Upper lobe of right lung (tissue), 1 donor: ENCODE results near the gene WDR1. TPM values are rescaled to one million over a fixed set of nuclear protein-coding genes. Genes with fewer than 3 reads are reported as not detected.

Experiments used
- ATAC-seq: fragments of 200-7000 bp; cut with Tn5 transposase; one replicate; pipeline ENCODE4 v1.9.1; 2020; ENCODE audit warnings: mild to moderate bottlenecking, moderate library complexity
- DNase-seq: peaks from one replicate; pipeline ENCODE4 v3.0.0-alpha.2; 2020
- H3K27ac ChIP-seq: fragments of 200-600 bp; one replicate; pipeline ENCODE4 v1.8.0; 2022
- H3K27me3 ChIP-seq: fragments of 200-600 bp; one replicate; pipeline ENCODE4 v1.8.0; 2022; ENCODE audit warnings: mild to moderate bottlenecking
- H3K36me3 ChIP-seq: fragments of 200-600 bp; one replicate; pipeline ENCODE4 v1.8.0; 2022
- H3K4me1 ChIP-seq: fragments of 200-600 bp; one replicate; pipeline ENCODE4 v1.8.0; 2022
- H3K4me3 ChIP-seq: fragments of 200-600 bp; one replicate; pipeline ENCODE4 v1.8.0; 2022; ENCODE audit warnings: mild to moderate bottlenecking
- H3K9me3 ChIP-seq: fragments of 200-600 bp; one replicate; pipeline ENCODE4 v1.8.0; 2022
- CTCF ChIP-seq: fragments of 200-600 bp; IDR thresholded peaks from one replicate; pipeline ENCODE4 v1.8.0; 2022; ENCODE audit warnings: antibody characterized with exemption
- intact Hi-C: fragments of 100-400 bp; cut with DNase I; formaldehyde crosslinking; loops from one replicate; pipeline ENCODE4 v1.11.0; 2022
- total RNA-seq: library from RNA; stranded (reverse); fragmentation: NEBNext Ultra II Directional; extraction: Animal tissue kit (Norgen Biotek cat#: 25700); gene quantifications from one replicate; pipeline ENCODE4 v1.2.1, GENCODE V29; 2021
- donor health status: DM: no; HTN: yes; CAD: no; lungs with severe emphysema.

Gene WDR1
- total RNA-seq, 1 donor from 2014 or later, result 234 TPM

- peak; percentile 67 for DNase-seq
- Histone ChIP-seq H3K27me3 (no peaks in the 10 kb centered on the region), H3K27ac (peak overlapping the region; percentile 72), H3K9me3 (no peaks in the 10 kb centered on the region), H3K36me3 (peaks cover 100% of the 10 kb centered on the region), H3K4me3 (no peak overlapping the region), H3K4me1 (peaks cover 11% of the 10 kb centered on the region)
- peak; percentile 78 for ATAC-seq
- no peak for TF ChIP-seq CTCF
- intact Hi-C loops, result no loop called here
Measured at GRCh38 chr4:10077483-10078335, 38.9 kb downstream of the WDR1 start.

DNA sequence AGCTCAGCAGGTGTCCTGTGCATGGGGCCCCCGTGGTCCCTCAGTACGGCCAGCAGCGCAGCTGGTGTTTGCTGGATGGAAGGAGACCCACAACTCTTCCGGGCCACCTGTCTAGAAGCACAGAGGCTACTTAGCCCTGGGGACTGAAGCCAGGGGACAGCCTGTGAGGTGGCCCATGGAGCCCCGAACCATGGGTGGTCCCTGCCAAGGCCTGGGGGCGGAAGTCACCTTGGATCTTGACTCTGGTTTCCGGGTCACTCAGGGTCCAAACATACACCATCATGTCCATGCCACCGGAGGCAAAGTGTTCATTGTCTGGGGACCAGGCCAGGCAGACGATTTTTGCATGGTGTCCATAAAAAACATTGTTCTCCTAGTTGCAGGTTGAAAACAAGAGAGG lies 39.5 kb downstream of the WDR1 start:
- intact Hi-C loops, result no loop called here
- TF ChIP-seq CTCF, result no peak
- Histone ChIP-seq H3K4me3 (no peak overlapping the region), H3K9me3 (no peaks in the 10 kb centered on the region), H3K27ac (no peak overlapping the region), H3K36me3 (peaks cover 95% of the 10 kb centered on the region), H3K27me3 (no peaks in the 10 kb centered on the region), H3K4me1 (peaks cover 11% of the 10 kb centered on the region)
- DNase-seq (peak; percentile 51), ATAC-seq (no peak)

DNA sequence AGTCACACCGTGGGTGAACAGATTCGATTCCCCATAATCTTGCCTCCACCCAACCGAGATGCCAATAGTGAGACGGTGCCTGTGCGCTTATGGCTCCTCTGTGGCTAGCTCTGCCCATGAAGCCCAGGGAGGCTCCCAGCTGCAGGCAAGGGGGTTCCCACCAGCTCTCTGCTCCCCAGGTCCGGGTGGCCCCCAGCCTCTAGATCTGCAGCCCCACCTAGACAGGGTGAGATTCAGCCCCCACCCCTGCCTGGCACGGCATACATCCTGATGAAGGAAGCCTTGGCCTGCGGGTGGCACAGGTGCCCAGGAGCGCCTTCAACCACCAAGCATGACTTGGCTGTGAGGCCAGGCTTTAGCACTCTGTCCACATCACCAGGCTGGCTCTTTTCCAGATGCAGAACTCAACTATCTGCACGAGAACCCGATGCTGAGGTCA lies 40.6 kb downstream of the WDR1 start:
- intact Hi-C loops, result no loop called here
- no peak overlapping the region for H3K4me3 ChIP-seq
- peaks cover 84% of the 10 kb centered on the region for H3K36me3 ChIP-seq
- peak; percentile 63 for DNase-seq
- H3K27ac ChIP-seq, result no peak overlapping the region
- no peaks in the 10 kb centered on the region for H3K9me3 ChIP-seq
- no peaks in the 10 kb centered on the region for H3K27me3 ChIP-seq
- H3K4me1 ChIP-seq, result peaks cover 11% of the 10 kb centered on the region
- ATAC-seq, result no peak
- TF ChIP-seq CTCF, result no peak

GRCh38 chr4:10075158-10075863 lies 41.3 kb downstream of the WDR1 start:
- intact Hi-C loops, result no loop called here
- ATAC-seq (no peak), DNase-seq (peak; percentile 54)
- H3K27me3 ChIP-seq, result no peaks in the 10 kb centered on the region
- TF ChIP-seq CTCF, result no peak
- H3K9me3 ChIP-seq, result no peaks in the 10 kb centered on the region
- H3K4me3 ChIP-seq, result no peak overlapping the region
- peaks cover 78% of the 10 kb centered on the region for H3K36me3 ChIP-seq
- H3K4me1 ChIP-seq, result peaks cover 8% of the 10 kb centered on the region
- no peak overlapping the region for H3K27ac ChIP-seq

DNA sequence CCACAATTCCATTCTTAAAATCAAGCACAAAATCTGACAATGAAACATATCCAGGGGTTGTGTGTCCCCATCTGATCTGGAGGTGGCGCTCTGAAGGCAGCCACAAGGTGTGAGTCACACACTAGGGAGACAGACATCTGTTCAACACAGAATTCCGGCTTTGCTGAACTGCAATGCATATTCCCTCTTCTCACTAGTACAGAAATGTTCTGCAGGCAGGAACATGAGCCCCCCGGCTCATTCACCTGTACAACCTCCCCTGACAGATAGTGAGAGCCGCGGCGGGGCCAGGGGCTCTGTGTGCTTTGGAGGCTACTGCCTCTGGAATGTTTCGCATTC lies 41.9 kb downstream of the WDR1 start:
- H3K4me3 ChIP-seq, result no peak overlapping the region
- no peak overlapping the region for H3K27ac ChIP-seq
- TF ChIP-seq CTCF, result peak; percentile 29
- peaks cover 5% of the 10 kb centered on the region for H3K4me1 ChIP-seq
- no peak for DNase-seq
- H3K9me3 ChIP-seq, result no peaks in the 10 kb centered on the region
- intact Hi-C loops, result no loop called here
- H3K27me3 ChIP-seq, result no peaks in the 10 kb centered on the region
- ATAC-seq, result no peak
- H3K36me3 ChIP-seq, result peaks cover 72% of the 10 kb centered on the region
